ENCODE data around the gene ZNF35.

Gene ZNF35

GRCh38 chr3:44648564-44649229, at the start of gene ZNF35:
ZNF35 (plus strand) TSS chr3:44648732; CDS start chr3:44651068, 2,336 bp downstream.
- Histone ChIP-seq H3K4me1 (ENCODE audit: insufficient read depth, low read length) (peaks cover 6% of the 10 kb centered on the region), H3K4me3 (ENCODE audit: low read depth in 1 of 2, low read length in 2 of 2) (peak within 1 kb of the TSS; percentile 75 to 93), H3K9ac (ENCODE audit: low read length) (peak within 1 kb of the TSS; percentile 76), H3K27me3 (ENCODE audit: control insufficient read depth in 1 of 2, insufficient read depth in 2 of 2, low read length in 2 of 2) (no peaks in the 10 kb centered on the region), H3K27ac (ENCODE audit: low read depth, low read length) (peak within 1 kb of the TSS; percentile 54), H3K36me3 (ENCODE audit: insufficient read depth, low read length) (peaks cover 25% of the 10 kb centered on the region), H3K9me3 (ENCODE audit: low read length) (no peaks in the 10 kb centered on the region)

DNA sequence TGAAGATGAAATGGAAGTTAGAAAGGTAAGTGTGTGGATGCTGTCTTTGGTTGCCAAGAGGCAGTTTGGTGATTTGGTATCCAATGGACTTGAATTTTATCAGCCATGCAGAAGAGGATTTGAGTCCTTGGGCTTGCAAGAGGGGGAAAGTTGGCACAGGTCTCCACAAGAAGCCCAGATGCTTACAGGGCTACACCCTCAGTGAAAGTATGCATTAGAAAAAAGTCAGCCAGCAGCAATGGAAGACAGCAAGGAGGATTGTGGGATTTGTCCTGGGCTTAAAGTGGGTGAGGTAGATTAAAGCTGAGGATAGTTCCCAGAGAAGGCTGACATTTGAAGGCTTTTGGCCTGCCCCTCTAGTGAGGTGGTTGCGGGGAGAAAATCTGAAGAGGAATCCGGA, 46.8 kb upstream of the ZNF35 start:
- peaks cover 5% of the 10 kb centered on the region for H3K9me3 ChIP-seq (ENCODE audit: low read length)
- H3K36me3 ChIP-seq (ENCODE audit: insufficient read depth, low read length) = no peaks in the 10 kb centered on the region
- no peaks in the 10 kb centered on the region for H3K27me3 ChIP-seq (ENCODE audit: control insufficient read depth in 1 of 2, insufficient read depth in 2 of 2, low read length in 2 of 2)
- no peaks in the 10 kb centered on the region for H3K4me1 ChIP-seq (ENCODE audit: insufficient read depth, low read length)
- H3K9ac ChIP-seq (ENCODE audit: low read length) = no peak overlapping the region
- no peak overlapping the region for H3K4me3 ChIP-seq (ENCODE audit: low read depth in 1 of 2, low read length in 2 of 2)
- no peak overlapping the region for H3K27ac ChIP-seq (ENCODE audit: low read depth, low read length)

GRCh38 chr3:44612678-44613077, 35.9 kb upstream of the ZNF35 start:
- Histone ChIP-seq H3K27me3 (ENCODE audit: control insufficient read depth in 1 of 2, insufficient read depth in 2 of 2, low read length in 2 of 2) (no peaks in the 10 kb centered on the region), H3K36me3 (ENCODE audit: insufficient read depth, low read length) (no peaks in the 10 kb centered on the region), H3K27ac (ENCODE audit: low read depth, low read length) (no peak overlapping the region), H3K9ac (ENCODE audit: low read length) (no peak overlapping the region), H3K9me3 (ENCODE audit: low read length) (no peaks in the 10 kb centered on the region), H3K4me1 (ENCODE audit: insufficient read depth, low read length) (no peaks in the 10 kb centered on the region), H3K4me3 (ENCODE audit: low read depth in 1 of 2, low read length in 2 of 2) (no peak overlapping the region)

GRCh38 chr3:44624749-44625480, 23.6 kb upstream of the ZNF35 start, which contains the start of gene ZNF197:
ZNF197 (plus strand) TSS chr3:44625036; CDS start chr3:44629155, 4,119 bp downstream.
- Histone ChIP-seq H3K36me3 (ENCODE audit: insufficient read depth, low read length) (no peaks in the 10 kb centered on the region), H3K4me3 (ENCODE audit: low read depth in 1 of 2, low read length in 2 of 2) (peak within 1 kb of the TSS; percentile 55 to 68), H3K27ac (ENCODE audit: low read depth, low read length) (peak within 1 kb of the TSS; percentile 81), H3K9ac (ENCODE audit: low read length) (peak within 1 kb of the TSS; percentile 85), H3K9me3 (ENCODE audit: low read length) (no peaks in the 10 kb centered on the region), H3K4me1 (ENCODE audit: insufficient read depth, low read length) (peaks cover 12% of the 10 kb centered on the region), H3K27me3 (ENCODE audit: control insufficient read depth in 1 of 2, insufficient read depth in 2 of 2, low read length in 2 of 2) (no peaks in the 10 kb centered on the region)

GRCh38 chr3:44628716-44629115, 19.8 kb upstream of the ZNF35 start:
- Histone ChIP-seq H3K27ac (ENCODE audit: low read depth, low read length) (no peak overlapping the region), H3K4me1 (ENCODE audit: insufficient read depth, low read length) (peaks cover 12% of the 10 kb centered on the region), H3K36me3 (ENCODE audit: insufficient read depth, low read length) (peaks cover 28% of the 10 kb centered on the region), H3K4me3 (ENCODE audit: low read depth in 1 of 2, low read length in 2 of 2) (no peak overlapping the region), H3K9me3 (ENCODE audit: low read length) (no peaks in the 10 kb centered on the region), H3K9ac (ENCODE audit: low read length) (no peak overlapping the region), H3K27me3 (ENCODE audit: control insufficient read depth in 1 of 2, insufficient read depth in 2 of 2, low read length in 2 of 2) (no peaks in the 10 kb centered on the region)

- peaks cover 39% of the 10 kb centered on the region for H3K36me3 ChIP-seq (ENCODE audit: insufficient read depth, low read length)
- H3K27ac ChIP-seq (ENCODE audit: low read depth, low read length) = no peak overlapping the region
- no peaks in the 10 kb centered on the region for H3K27me3 ChIP-seq (ENCODE audit: control insufficient read depth in 1 of 2, insufficient read depth in 2 of 2, low read length in 2 of 2)
- H3K4me1 ChIP-seq (ENCODE audit: insufficient read depth, low read length) = no peaks in the 10 kb centered on the region
- no peaks in the 10 kb centered on the region for H3K9me3 ChIP-seq (ENCODE audit: low read length)
- no peak overlapping the region for H3K9ac ChIP-seq (ENCODE audit: low read length)
- no peak overlapping the region for H3K4me3 ChIP-seq (ENCODE audit: low read depth in 1 of 2, low read length in 2 of 2)
Measured at GRCh38 chr3:44632193-44632592, 16.3 kb upstream of the ZNF35 start.

DNA sequence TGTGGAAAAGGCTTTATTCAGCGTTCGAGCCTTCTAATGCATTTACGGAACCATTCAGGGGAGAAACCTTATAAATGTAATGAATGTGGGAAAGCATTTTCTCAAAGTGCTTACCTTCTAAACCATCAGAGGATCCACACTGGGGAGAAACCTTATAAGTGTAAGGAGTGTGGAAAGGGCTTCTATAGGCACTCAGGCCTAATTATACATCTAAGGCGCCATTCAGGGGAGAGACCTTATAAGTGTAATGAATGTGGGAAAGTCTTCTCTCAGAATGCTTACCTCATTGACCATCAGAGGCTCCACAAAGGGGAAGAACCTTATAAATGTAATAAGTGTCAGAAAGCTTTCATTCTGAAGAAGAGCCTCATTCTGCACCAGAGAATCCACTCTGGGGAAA, 6.2 kb upstream of the ZNF35 start:
- Histone ChIP-seq H3K27ac (ENCODE audit: low read depth, low read length) (no peak overlapping the region), H3K4me1 (ENCODE audit: insufficient read depth, low read length) (no peaks in the 10 kb centered on the region), H3K36me3 (ENCODE audit: insufficient read depth, low read length) (peaks cover 45% of the 10 kb centered on the region), H3K27me3 (ENCODE audit: control insufficient read depth in 1 of 2, insufficient read depth in 2 of 2, low read length in 2 of 2) (no peaks in the 10 kb centered on the region), H3K9ac (ENCODE audit: low read length) (no peak overlapping the region), H3K9me3 (ENCODE audit: low read length) (no peaks in the 10 kb centered on the region), H3K4me3 (ENCODE audit: low read depth in 1 of 2, low read length in 2 of 2) (no peak overlapping the region)

- Histone ChIP-seq H3K27me3 (ENCODE audit: control insufficient read depth in 1 of 2, insufficient read depth in 2 of 2, low read length in 2 of 2) (no peaks in the 10 kb centered on the region), H3K4me1 (ENCODE audit: insufficient read depth, low read length) (no peaks in the 10 kb centered on the region), H3K9ac (ENCODE audit: low read length) (no peak overlapping the region), H3K9me3 (ENCODE audit: low read length) (no peaks in the 10 kb centered on the region), H3K27ac (ENCODE audit: low read depth, low read length) (no peak overlapping the region), H3K4me3 (ENCODE audit: low read depth in 1 of 2, low read length in 2 of 2) (no peak overlapping the region), H3K36me3 (ENCODE audit: insufficient read depth, low read length) (peaks cover 42% of the 10 kb centered on the region)
Measured at GRCh38 chr3:44643024-44643423, 5.5 kb upstream of the ZNF35 start.

GRCh38 chr3:44647771-44648170, 761 bp upstream of the ZNF35 start:
- no peak overlapping the region for H3K9ac ChIP-seq (ENCODE audit: low read length)
- H3K4me3 ChIP-seq (ENCODE audit: low read depth in 1 of 2, low read length in 2 of 2) = peak overlapping the region in 1 of 2 donors; percentile 75
- peaks cover 22% of the 10 kb centered on the region for H3K36me3 ChIP-seq (ENCODE audit: insufficient read depth, low read length)
- H3K4me1 ChIP-seq (ENCODE audit: insufficient read depth, low read length) = peaks cover 6% of the 10 kb centered on the region
- H3K9me3 ChIP-seq (ENCODE audit: low read length) = no peaks in the 10 kb centered on the region
- no peak overlapping the region for H3K27ac ChIP-seq (ENCODE audit: low read depth, low read length)
- no peaks in the 10 kb centered on the region for H3K27me3 ChIP-seq (ENCODE audit: control insufficient read depth in 1 of 2, insufficient read depth in 2 of 2, low read length in 2 of 2)

- no peaks in the 10 kb centered on the region for H3K27me3 ChIP-seq (ENCODE audit: control insufficient read depth in 1 of 2, insufficient read depth in 2 of 2, low read length in 2 of 2)
- no peak overlapping the region for H3K27ac ChIP-seq (ENCODE audit: low read depth, low read length)
- no peaks in the 10 kb centered on the region for H3K9me3 ChIP-seq (ENCODE audit: low read length)
- no peak overlapping the region for H3K4me3 ChIP-seq (ENCODE audit: low read depth in 1 of 2, low read length in 2 of 2)
- peaks cover 32% of the 10 kb centered on the region for H3K36me3 ChIP-seq (ENCODE audit: insufficient read depth, low read length)
- H3K9ac ChIP-seq (ENCODE audit: low read length) = no peak overlapping the region
- H3K4me1 ChIP-seq (ENCODE audit: insufficient read depth, low read length) = peaks cover 6% of the 10 kb centered on the region
Measured at GRCh38 chr3:44649709-44650108, 1.2 kb downstream of the ZNF35 start.

GRCh38 chr3:44654039-44654438, 5.5 kb downstream of the ZNF35 start:
- no peak overlapping the region for H3K4me3 ChIP-seq (ENCODE audit: low read depth in 1 of 2, low read length in 2 of 2)
- H3K9ac ChIP-seq (ENCODE audit: low read length) = no peak overlapping the region
- no peak overlapping the region for H3K27ac ChIP-seq (ENCODE audit: low read depth, low read length)
- H3K27me3 ChIP-seq (ENCODE audit: control insufficient read depth in 1 of 2, insufficient read depth in 2 of 2, low read length in 2 of 2) = no peaks in the 10 kb centered on the region
- H3K4me1 ChIP-seq (ENCODE audit: insufficient read depth, low read length) = peaks cover 4% of the 10 kb centered on the region
- H3K36me3 ChIP-seq (ENCODE audit: insufficient read depth, low read length) = peaks cover 52% of the 10 kb centered on the region
- H3K9me3 ChIP-seq (ENCODE audit: low read length) = no peaks in the 10 kb centered on the region
